ENCODE results near the gene HRH3.

Gene HRH3

GRCh38 chr20:62174021-62174804 lies 45.9 kb downstream of the HRH3 start:
- no peak for DNase-seq

- DNase-seq: no peak
Observed at GRCh38 chr20:62172666-62173065, 47.4 kb downstream of the HRH3 start.

GRCh38 chr20:62171245-62171644 lies 48.8 kb downstream of the HRH3 start:
- no peak for DNase-seq

- DNase-seq: no peak
Observed at GRCh38 chr20:62170536-62170935, 49.5 kb downstream of the HRH3 start.

GRCh38 chr20:62168890-62169435 lies 51.1 kb downstream of the HRH3 start:
- no peak for DNase-seq

- no peak for DNase-seq
Observed at GRCh38 chr20:62168061-62168460, 52.0 kb downstream of the HRH3 start.

GRCh38 chr20:62167474-62167873 lies 52.6 kb downstream of the HRH3 start:
- DNase-seq: no peak

- DNase-seq: no peak
Observed at GRCh38 chr20:62165762-62166399, 54.2 kb downstream of the HRH3 start.
